GM12875 (cell line): ENCODE results near the gene KLK1.

Experiments
- H3K4me3 ChIP-seq: one replicate; pipeline ENCODE4 v1.5.1; 2011; ENCODE audit warnings: low read depth, low read length, control low read depth
- TF ChIP-seq, protein P1 (sequence below): IDR thresholded peaks from 2 replicates; pipeline ENCODE4 v1.5.1; 2011; ENCODE audit warnings: low read depth, mild to moderate bottlenecking, control low read depth, inconsistent platforms, low read length, moderate library complexity, borderline replicate concordance; ENCODE audit not compliant: insufficient read depth

The KLK1 gene

GRCh38 chr19:50796128-50796633 is 27.4 kb downstream of the KLK1 start:
- no peak overlapping the region for H3K4me3 ChIP-seq
- TF ChIP-seq, protein P1, sequence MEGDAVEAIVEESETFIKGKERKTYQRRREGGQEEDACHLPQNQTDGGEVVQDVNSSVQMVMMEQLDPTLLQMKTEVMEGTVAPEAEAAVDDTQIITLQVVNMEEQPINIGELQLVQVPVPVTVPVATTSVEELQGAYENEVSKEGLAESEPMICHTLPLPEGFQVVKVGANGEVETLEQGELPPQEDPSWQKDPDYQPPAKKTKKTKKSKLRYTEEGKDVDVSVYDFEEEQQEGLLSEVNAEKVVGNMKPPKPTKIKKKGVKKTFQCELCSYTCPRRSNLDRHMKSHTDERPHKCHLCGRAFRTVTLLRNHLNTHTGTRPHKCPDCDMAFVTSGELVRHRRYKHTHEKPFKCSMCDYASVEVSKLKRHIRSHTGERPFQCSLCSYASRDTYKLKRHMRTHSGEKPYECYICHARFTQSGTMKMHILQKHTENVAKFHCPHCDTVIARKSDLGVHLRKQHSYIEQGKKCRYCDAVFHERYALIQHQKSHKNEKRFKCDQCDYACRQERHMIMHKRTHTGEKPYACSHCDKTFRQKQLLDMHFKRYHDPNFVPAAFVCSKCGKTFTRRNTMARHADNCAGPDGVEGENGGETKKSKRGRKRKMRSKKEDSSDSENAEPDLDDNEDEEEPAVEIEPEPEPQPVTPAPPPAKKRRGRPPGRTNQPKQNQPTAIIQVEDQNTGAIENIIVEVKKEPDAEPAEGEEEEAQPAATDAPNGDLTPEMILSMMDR: peak; percentile 26; the same call in 1 of the 2 replicates

DNA sequence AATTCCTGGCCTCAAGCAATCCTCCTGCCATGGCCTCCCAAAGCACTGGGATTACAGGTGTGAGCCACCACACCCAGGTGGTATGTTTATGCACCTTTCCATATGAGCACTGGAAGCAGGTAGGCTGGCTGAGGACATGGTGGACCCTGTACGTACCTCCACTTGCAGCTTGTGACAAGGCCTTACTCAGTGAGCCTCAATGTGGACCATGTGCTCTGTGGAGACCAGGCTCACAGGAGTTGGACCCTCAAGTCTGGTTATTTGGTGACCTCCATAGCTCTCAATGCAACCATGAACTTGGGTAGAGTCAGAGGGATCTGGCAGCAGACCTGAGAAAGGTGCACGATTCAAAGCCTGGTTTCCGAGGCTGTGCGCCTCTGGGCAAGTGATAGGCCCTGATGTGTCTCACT is 27.9 kb downstream of the KLK1 start:
- TF ChIP-seq, protein P1: no peak
- no peak overlapping the region for H3K4me3 ChIP-seq

GRCh38 chr19:50794876-50795663 is 28.5 kb downstream of the KLK1 start:
- TF ChIP-seq, protein P1: peak; percentile 57

DNA sequence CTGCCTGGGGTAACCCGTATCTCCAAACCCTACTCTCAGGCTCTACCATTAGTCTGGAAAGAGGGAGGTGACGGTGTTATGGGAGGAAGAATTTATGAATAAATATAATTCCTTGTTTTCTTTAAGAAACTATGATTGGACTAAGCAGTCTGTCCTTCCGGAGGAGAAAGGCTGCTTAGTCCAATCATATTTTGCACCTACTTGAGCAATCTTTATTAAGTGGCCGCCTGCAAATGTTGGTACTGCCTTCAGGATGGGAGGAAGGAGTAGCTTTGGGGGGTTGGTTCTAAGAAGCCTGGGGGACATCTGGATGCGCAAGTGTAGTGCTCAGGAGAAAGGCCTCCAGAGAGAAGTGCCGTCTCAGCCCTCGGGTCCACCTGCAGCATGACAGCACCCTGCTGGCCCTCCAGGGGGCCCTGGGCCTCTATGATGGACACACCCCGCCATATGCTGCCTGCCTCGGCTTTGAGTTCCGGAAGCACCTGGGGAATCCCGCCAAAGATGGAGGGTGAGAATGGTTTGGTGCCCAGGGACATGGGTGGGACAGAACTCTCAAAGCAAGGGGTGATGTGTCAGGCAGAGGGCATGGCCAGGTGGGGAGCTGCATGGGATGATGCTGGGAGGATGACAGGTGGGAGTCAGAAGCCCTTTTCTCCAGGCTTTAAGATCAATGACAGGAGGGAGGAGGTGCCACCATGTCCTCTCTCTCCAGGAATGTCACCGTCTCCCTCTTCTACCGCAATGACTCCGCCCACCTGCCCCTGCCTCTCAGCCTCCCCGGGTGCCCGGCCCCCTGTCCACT is 29.3 kb downstream of the KLK1 start:
- TF ChIP-seq, protein P1: peak; percentile 47
- H3K4me3 ChIP-seq: no peak overlapping the region

More at GRCh38 chr19:50794876-50795663, 28.5 kb downstream of the KLK1 start:
- H3K4me3 ChIP-seq: no peak overlapping the region

- TF ChIP-seq, protein P1: no peak
These were observed 30.0 kb downstream of the KLK1 start for GRCh38 chr19:50793558-50794065.

DNA sequence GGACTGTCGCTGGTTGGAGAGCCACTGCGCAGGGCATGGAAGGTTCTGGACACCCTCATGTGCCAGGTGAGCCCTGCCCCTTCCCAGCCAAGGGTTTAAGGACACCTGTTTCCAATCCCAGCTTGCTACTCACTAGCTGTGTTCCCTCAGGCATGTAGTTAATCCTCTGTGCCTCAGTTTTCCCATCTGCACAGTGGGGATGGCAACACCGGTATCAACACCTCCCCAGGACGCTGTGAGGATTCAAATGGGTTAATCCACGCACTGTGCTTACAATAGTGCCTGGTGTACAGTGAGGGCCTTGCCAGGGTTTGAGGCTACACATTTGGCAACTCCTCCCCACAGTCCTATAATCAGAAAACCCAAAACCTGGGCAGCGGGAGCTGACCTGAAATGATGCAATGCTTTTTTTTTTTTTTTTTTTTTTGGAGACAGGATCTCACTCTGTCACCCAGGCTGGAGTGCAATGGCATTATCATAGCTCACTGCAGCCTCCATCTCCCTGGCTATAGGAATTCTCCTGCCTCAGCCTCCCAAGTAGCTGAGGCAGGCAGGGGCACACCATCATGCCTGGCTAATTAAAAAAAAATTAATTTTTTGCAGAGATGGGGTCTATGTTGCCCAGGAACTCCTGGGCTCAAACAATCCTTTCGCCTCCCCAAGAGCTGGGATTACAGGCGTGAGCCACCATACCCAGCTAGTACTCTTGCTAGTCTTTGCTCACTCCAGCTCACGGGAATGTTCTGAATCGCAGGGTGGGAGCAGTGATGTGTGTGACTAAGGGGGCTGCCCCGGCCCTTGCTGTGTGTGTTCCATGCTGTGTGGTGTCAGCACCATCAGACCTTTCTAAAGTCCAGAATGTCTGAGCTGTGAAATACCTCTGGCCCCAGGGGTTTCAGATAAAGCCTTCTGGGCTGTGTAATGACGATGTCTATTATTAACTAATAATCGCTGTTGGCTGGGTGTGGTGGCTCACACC is 31.0 kb downstream of the KLK1 start:
- no peak overlapping the region for H3K4me3 ChIP-seq

More at GRCh38 chr19:50793558-50794065, 30.0 kb downstream of the KLK1 start:
- no peak overlapping the region for H3K4me3 ChIP-seq

More for the DNA sequence above, 31.0 kb downstream of the KLK1 start:
- TF ChIP-seq, protein P1: no peak
